Prostate gland (tissue), 2 donors: ENCODE results near the gene ARHGEF28. TPM values are rescaled to one million over a fixed set of nuclear protein-coding genes. Genes with fewer than 3 reads are reported as not detected.

Experiments used
- DNase-seq: peaks from one replicate; pipeline ENCODE4 v3.0.0-alpha.2; 2019; ENCODE audit warnings: low spot score
- H3K27ac ChIP-seq, 2 donors: fragments of 200-600 bp; sonication (generic); 2 replicates each; pipeline ENCODE4 v1.5.1; 2017 to 2019
- H3K27me3 ChIP-seq: fragments of 200-600 bp; sonication (generic); replicated peaks from 2 replicates; pipeline ENCODE4 v1.5.1; 2019; ENCODE audit not compliant: insufficient read depth
- H3K36me3 ChIP-seq, 2 donors: fragments of 200-600 bp; sonication (generic); 1 replicate in 1 of 2; 2 replicates in 1 of 2; pipeline versions ENCODE4 v1.5.1 to v1.8.1; 2017 to 2019
- H3K4me1 ChIP-seq: fragments of 200-600 bp; sonication (generic); replicated peaks from 2 replicates; pipeline ENCODE4 v1.5.1; 2019
- H3K4me3 ChIP-seq, 2 donors: fragments of 200-600 bp; sonication (generic); 2 replicates each; pipeline ENCODE4 v1.5.1; 2017 to 2019
- H3K9me3 ChIP-seq: fragments of 200-600 bp; sonication (generic); 2 replicates; pipeline ENCODE4 v1.5.1; 2017
- CTCF ChIP-seq, 4 experiments: fragments of 200-600 bp in 2 of 4; fragments of 450-650 bp in 2 of 4; sonication (generic) in 2 of 4; IDR thresholded peaks; 1 replicate in 3 of 4; 2 replicates in 1 of 4; pipeline ENCODE4 v1.5.1; 2016 to 2019; ENCODE audit warnings: antibody characterized with exemption in 4 of 4, mild to moderate bottlenecking in 2 of 4, moderate library complexity in 2 of 4
- POLR2A ChIP-seq: fragments of 450-650 bp; IDR thresholded peaks from one replicate; pipeline ENCODE4 v1.6.1; 2016; ENCODE audit warnings: antibody characterized with exemption, mild to moderate bottlenecking
- POLR2AphosphoS5 ChIP-seq: sonication (generic); formaldehyde crosslinking; IDR thresholded peaks from one replicate; pipeline ENCODE4 v1.6.1; 2017; ENCODE audit warnings: antibody characterized with exemption
- WGBS: methylation state at CpG from one replicate; pipeline ENCODE4 v1.1.5; 2018; 5-methylcytosine and 5-hydroxymethylcytosine counted together
- intact Hi-C: fragments of 100-400 bp; cut with DNase I; formaldehyde crosslinking; loops from one replicate; pipeline ENCODE4 v1.14.2; 2022
- total RNA-seq, 2 donors: library from RNA; depleted of rRNA; stranded (reverse); fragments of >200 nt; gene quantifications; one replicate each; pipeline ENCODE4 v1.1.0, GENCODE V29; 2016

Gene ARHGEF28
- total RNA-seq, 2 donors from 2014 or later, result 18.9 to 28.3 TPM

DNA sequence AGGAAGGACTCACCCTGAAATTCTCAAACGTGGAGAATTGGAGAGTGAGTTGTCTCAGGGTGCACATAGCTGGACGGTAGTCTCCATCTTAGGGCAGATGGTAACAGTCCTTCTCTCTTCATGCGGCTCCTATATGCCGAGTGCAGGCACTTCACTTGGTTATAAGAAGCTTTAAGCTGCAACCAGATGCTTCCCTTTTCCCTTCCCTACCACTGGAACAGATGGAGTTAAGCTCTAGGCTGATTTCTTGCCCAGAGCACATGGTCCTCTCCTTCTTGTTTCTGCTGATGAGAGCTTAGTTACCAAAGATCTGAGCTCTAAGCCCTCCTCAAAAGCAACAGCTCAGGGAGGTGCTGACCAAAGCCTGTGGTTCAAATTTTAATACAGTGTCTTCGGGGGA is 355.7 kb downstream of the ARHGEF28 start:
- Histone ChIP-seq H3K27ac (no peak overlapping the region), H3K9me3 (no peaks in the 10 kb centered on the region), H3K27me3 (no peaks in the 10 kb centered on the region), H3K4me3 (no peak overlapping the region), H3K36me3 (no peaks in the 10 kb centered on the region), H3K4me1 (no peaks in the 10 kb centered on the region)
- no peak for DNase-seq
- WGBS, result 74% methylated on average over 5 of the region's 5 CpGs
- TF ChIP-seq POLR2AphosphoS5, result no peak
- TF ChIP-seq CTCF (IDR thresholded peaks at IDR 0.05), result no peak
- no peak for TF ChIP-seq POLR2A
- intact Hi-C loops, result no loop called here

DNA sequence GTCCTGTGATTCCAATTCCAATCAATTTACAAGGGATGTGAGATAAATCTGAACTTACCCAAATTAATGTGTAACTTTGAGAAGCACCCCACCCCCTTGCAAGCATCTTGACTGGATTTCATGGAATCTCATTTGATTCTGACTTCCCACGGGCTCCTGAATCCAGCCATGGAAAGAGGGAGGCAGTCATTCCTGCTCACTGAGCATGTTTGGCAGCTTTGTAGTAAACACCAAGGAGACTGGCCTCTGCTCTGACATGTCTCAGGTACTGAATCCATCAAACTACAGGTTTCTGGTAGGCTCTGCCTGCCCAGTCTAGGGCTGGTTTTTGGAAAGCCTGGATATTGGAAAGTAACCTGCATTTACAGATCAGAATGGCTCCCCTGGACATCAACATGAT is 357.6 kb downstream of the ARHGEF28 start:
- DNase-seq, result peak; percentile 16
- H3K4me1 ChIP-seq, result no peaks in the 10 kb centered on the region
- 55% methylated on average over 1 of the region's 1 CpG for WGBS
- TF ChIP-seq POLR2A (no peak), CTCF (IDR thresholded peaks at IDR 0.05) (no peak), POLR2AphosphoS5 (no peak)
- intact Hi-C loops, result no loop called here
- H3K27me3 ChIP-seq, result no peaks in the 10 kb centered on the region
- H3K9me3 ChIP-seq, result no peaks in the 10 kb centered on the region
- no peaks in the 10 kb centered on the region for H3K36me3 ChIP-seq
- no peak overlapping the region for H3K27ac ChIP-seq
- no peak overlapping the region for H3K4me3 ChIP-seq

- WGBS, result 15% methylated on average over 1 of the region's 1 CpG
- Histone ChIP-seq H3K27ac (no peak overlapping the region), H3K9me3 (no peaks in the 10 kb centered on the region), H3K4me1 (no peaks in the 10 kb centered on the region), H3K27me3 (no peaks in the 10 kb centered on the region), H3K36me3 (no peaks in the 10 kb centered on the region), H3K4me3 (no peak overlapping the region)
- intact Hi-C loops, result no loop called here
- no peak for DNase-seq
- TF ChIP-seq CTCF (IDR thresholded peaks at IDR 0.05) (peak in 2 of 4 experiments; percentile 43 to 48), POLR2AphosphoS5 (no peak)
Observed at GRCh38 chr5:73985145-73985544, 359.1 kb downstream of the ARHGEF28 start.

GRCh38 chr5:73986729-73987128 is 360.7 kb downstream of the ARHGEF28 start:
- intact Hi-C loops, result no loop called here
- H3K4me1 ChIP-seq, result no peaks in the 10 kb centered on the region

More at GRCh38 chr5:73986729-73987128, 360.7 kb downstream of the ARHGEF28 start:
- Histone ChIP-seq H3K4me3 (no peak overlapping the region), H3K9me3 (no peaks in the 10 kb centered on the region), H3K27ac (no peak overlapping the region), H3K36me3 (no peaks in the 10 kb centered on the region), H3K27me3 (no peaks in the 10 kb centered on the region)
- WGBS, result 100% methylated on average over 1 of the region's 1 CpG
- no peak for TF ChIP-seq CTCF (IDR thresholded peaks at IDR 0.05)
- TF ChIP-seq POLR2AphosphoS5, result no peak
- no peak for TF ChIP-seq POLR2A
- DNase-seq, result no peak
